T-cell (primary cell): ENCODE results near the gene IGSF3. TPM values are rescaled to one million over a fixed set of nuclear protein-coding genes. Genes with fewer than 3 reads are reported as not detected.
"Not testable (repeated sequence)": the region's sequence is repeated elsewhere in the genome, so short reads cannot be mapped to it uniquely, and the experiment has no call there.

Source experiments
- ATAC-seq, 4 experiments: fragments of 200-7000 bp in 3 of 4; fragments of 150-1000 bp in 1 of 4; cut with Tn5 transposase; replicated peaks in 1 of 4; 1 replicate in 3 of 4; 2 replicates in 1 of 4; pipeline ENCODE4 v1.10.0; 2021; ENCODE audit warnings: moderate library complexity in 3 of 4, mild to moderate bottlenecking in 2 of 4, moderate number of reproducible peaks in 1 of 4
- CTCF ChIA-PET, 2 donors: fragments of 300-600 bp; sonication (Branson Sonifier 250); formaldehyde crosslinking; loops; one replicate each; lab custom pipeline; 2022; ENCODE audit warnings: antibody characterized with exemption in 2 of 2; lab: Charles Lee
- POLR2A ChIA-PET, 2 donors: fragments of 300-600 bp; sonication (Branson Sonifier 250); formaldehyde crosslinking; loops; one replicate each; lab custom pipeline; 2022; ENCODE audit warnings: antibody characterized with exemption in 2 of 2; lab: Charles Lee
- DNase-seq, 35 experiments: peaks; one replicate each; pipeline versions ENCODE4 v3.0.0 to v3.0.0-alpha.2; 2013 to 2023
- H3K27ac ChIP-seq: one replicate; pipeline ENCODE4 v1.5.1; 2013; ENCODE audit warnings: low read length
- H3K27me3 ChIP-seq, 2 experiments: replicated peaks in 1 of 2; 1 replicate in 1 of 2; 2 replicates in 1 of 2; pipeline versions ENCODE4 v1.6.1 to v1.7.0; 2013; ENCODE audit warnings: low read length in 1 of 2, mixed read lengths in 1 of 2; ENCODE audit not compliant: control insufficient read depth in 2 of 2, insufficient read depth in 2 of 2; ENCODE audit errors: extremely low read depth in 1 of 2
- H3K36me3 ChIP-seq, 2 donors: 1 replicate in 1 of 2; 2 replicates in 1 of 2; pipeline versions ENCODE4 v1.6.1 to v1.7.0; 2013; ENCODE audit warnings: low read length in 1 of 2; ENCODE audit not compliant: control insufficient read depth in 2 of 2, insufficient read depth in 1 of 2; ENCODE audit errors: extremely low read depth in 1 of 2
- H3K4me1 ChIP-seq, 2 experiments: 1 replicate in 1 of 2; 2 replicates in 1 of 2; pipeline versions ENCODE4 v1.6.1 to v1.7.0; 2013; ENCODE audit warnings: low read length in 2 of 2, mixed read lengths in 1 of 2; ENCODE audit not compliant: insufficient read depth in 2 of 2, control insufficient read depth in 1 of 2; ENCODE audit errors: extremely low read depth in 1 of 2
- H3K4me3 ChIP-seq, 2 donors: 1 replicate in 1 of 2; 2 replicates in 1 of 2; pipeline versions ENCODE4 v1.5.1 to v1.7.0; 2013; ENCODE audit warnings: mild to moderate bottlenecking in 2 of 2, low read length in 1 of 2, moderate library complexity in 1 of 2; ENCODE audit not compliant: control insufficient read depth in 1 of 2; ENCODE audit errors: extremely low read depth in 1 of 2
- H3K9me3 ChIP-seq: 2 replicates; pipeline ENCODE4 v1.7.0; 2013
- H3K27ac Mint-ChIP-seq, 2 donors: one replicate each; pipeline ENCODE4 v1.8.0; 2020 to 2021; ENCODE audit warnings: mild to moderate bottlenecking in 2 of 2, mixed read lengths in 2 of 2
- H3K27me3 Mint-ChIP-seq, 2 donors: one replicate each; pipeline ENCODE4 v1.8.0; 2021 to 2022; ENCODE audit warnings: mixed read lengths in 2 of 2
- H3K36me3 Mint-ChIP-seq: one replicate; pipeline ENCODE4 v1.8.0; 2021; ENCODE audit warnings: mixed read lengths
- H3K4me1 Mint-ChIP-seq, 3 donors: one replicate each; pipeline ENCODE4 v1.8.0; 2020 to 2022; ENCODE audit warnings: mixed read lengths in 3 of 3, mild to moderate bottlenecking in 1 of 3
- H3K4me3 Mint-ChIP-seq, 3 donors: one replicate each; pipeline ENCODE4 v1.8.0; 2020 to 2022; ENCODE audit warnings: mild to moderate bottlenecking in 3 of 3, mixed read lengths in 3 of 3, moderate library complexity in 3 of 3
- H3K9me3 Mint-ChIP-seq, 3 donors: one replicate each; pipeline ENCODE4 v1.8.0; 2020 to 2022; ENCODE audit warnings: mixed read lengths in 3 of 3
- WGBS: methylation state at CpG from one replicate; pipeline ENCODE4 v1.1.5; 2013; ENCODE audit warnings: missing lambda C conversion rate; ENCODE audit not compliant: insufficient coverage; 5-methylcytosine and 5-hydroxymethylcytosine counted together
- total RNA-seq, 35 experiments: library from RNA in 6 of 35; stranded (reverse) in 6 of 35; fragments of 120-200 nt in 1 of 35; gene quantifications; one replicate each; pipeline versions ENCODE4 v1.2.1 to v1.2.4 and lab custom pipeline; 2013 to 2026

IGSF3 gene
- total RNA-seq, 5 donors from 2014 or later (not counting 1 experiment from before 2014, with no cell fraction given) = 0.05 to 0.30 (median 0.24) TPM; not detected in 1

GRCh38 chr1:116599369-116599768 is 68.2 kb downstream of the IGSF3 start:
- H3K27me3 Mint-ChIP-seq, H3K4me3 ChIP-seq, H3K36me3 Mint-ChIP-seq, ATAC-seq, H3K9me3 ChIP-seq, H3K36me3 ChIP-seq, DNase-seq, H3K4me3 Mint-ChIP-seq, H3K4me1 ChIP-seq, H3K9me3 Mint-ChIP-seq, H3K27me3 ChIP-seq, CTCF ChIA-PET, H3K27ac Mint-ChIP-seq, H3K27ac ChIP-seq: not testable (repeated sequence)
- no CpG with 5 or more reads among the region's 2 CpGs for WGBS
- peaks cover 8 to 12% (median 9%) of the 10 kb centered on the region in 3 donors for H3K4me1 Mint-ChIP-seq
- POLR2A ChIA-PET = interaction anchor here in 1 of 2 donors (0.5 kb wide), 1 partner anchor 30 kb away, joined by 3 read pairs; no protein-coding TSS in a partner anchor

DNA sequence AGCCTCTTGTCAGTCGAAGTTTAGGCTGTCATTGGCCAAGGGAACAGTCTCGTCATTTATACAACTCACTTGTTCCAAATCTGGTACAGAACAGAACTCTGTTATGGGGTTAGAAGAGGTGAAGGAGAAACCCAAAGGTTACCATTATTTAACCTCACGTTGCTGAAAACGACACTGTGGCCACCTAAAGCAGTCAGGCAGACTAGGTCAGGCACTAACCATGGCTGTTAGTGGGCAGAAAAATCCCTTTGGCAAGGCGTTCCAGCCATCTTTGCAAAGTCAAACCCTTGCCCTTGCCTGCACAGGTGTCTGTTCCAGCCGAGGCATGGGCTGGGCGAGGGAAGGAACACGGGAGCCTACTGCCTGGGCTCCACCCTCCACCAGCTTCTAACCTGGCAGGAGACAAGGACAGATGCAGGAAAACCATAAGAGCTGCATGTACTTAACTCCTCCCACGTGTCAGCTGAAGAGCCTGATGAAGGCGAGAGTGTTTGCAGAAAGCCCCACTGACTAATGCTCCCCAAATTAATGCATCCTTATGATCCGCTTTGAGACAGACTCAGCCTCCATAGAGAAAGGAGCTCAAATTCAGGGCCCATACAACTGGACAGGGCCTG is 69.0 kb downstream of the IGSF3 start:
- H3K27ac ChIP-seq, POLR2A ChIA-PET, H3K27me3 Mint-ChIP-seq, H3K4me1 ChIP-seq, H3K36me3 Mint-ChIP-seq, DNase-seq, ATAC-seq, H3K4me3 Mint-ChIP-seq, H3K9me3 Mint-ChIP-seq, H3K4me3 ChIP-seq, H3K36me3 ChIP-seq, H3K27me3 ChIP-seq, CTCF ChIA-PET, H3K9me3 ChIP-seq, H3K27ac Mint-ChIP-seq: not testable (repeated sequence)
- peaks cover 8 to 12% (median 9%) of the 10 kb centered on the region in 3 donors for H3K4me1 Mint-ChIP-seq
- 47% methylated on average over 5 of the region's 11 CpGs for WGBS

GRCh38 chr1:116597388-116597787 is 70.1 kb downstream of the IGSF3 start:
- H3K4me3 ChIP-seq, H3K27ac ChIP-seq, CTCF ChIA-PET, H3K36me3 Mint-ChIP-seq, ATAC-seq, H3K27ac Mint-ChIP-seq, H3K9me3 Mint-ChIP-seq, DNase-seq, POLR2A ChIA-PET, H3K4me3 Mint-ChIP-seq, H3K9me3 ChIP-seq, H3K27me3 ChIP-seq, H3K4me1 ChIP-seq, H3K27me3 Mint-ChIP-seq, H3K36me3 ChIP-seq: not testable (repeated sequence)
- no CpG with 5 or more reads among the region's 2 CpGs for WGBS
- peaks cover 8 to 12% (median 9%) of the 10 kb centered on the region in 3 donors for H3K4me1 Mint-ChIP-seq

GRCh38 chr1:116596742-116597307 is 70.7 kb downstream of the IGSF3 start:
- H3K9me3 ChIP-seq, H3K27me3 Mint-ChIP-seq, H3K36me3 Mint-ChIP-seq, H3K4me1 ChIP-seq, H3K36me3 ChIP-seq, ATAC-seq, H3K4me3 Mint-ChIP-seq, H3K27ac ChIP-seq, DNase-seq, H3K9me3 Mint-ChIP-seq, H3K27ac Mint-ChIP-seq, H3K27me3 ChIP-seq, POLR2A ChIA-PET, H3K4me3 ChIP-seq: not testable (repeated sequence)
- WGBS = no CpG with 5 or more reads among the region's 5 CpGs
- CTCF ChIA-PET = interaction anchor here in 1 of 2 donors (1.8 to 2.2 kb wide), 2 partner anchors 22 to 458 kb away, joined by 11 read pairs; no protein-coding TSS in a partner anchor
- peaks cover 8 to 12% (median 9%) of the 10 kb centered on the region in 3 donors for H3K4me1 Mint-ChIP-seq

DNA sequence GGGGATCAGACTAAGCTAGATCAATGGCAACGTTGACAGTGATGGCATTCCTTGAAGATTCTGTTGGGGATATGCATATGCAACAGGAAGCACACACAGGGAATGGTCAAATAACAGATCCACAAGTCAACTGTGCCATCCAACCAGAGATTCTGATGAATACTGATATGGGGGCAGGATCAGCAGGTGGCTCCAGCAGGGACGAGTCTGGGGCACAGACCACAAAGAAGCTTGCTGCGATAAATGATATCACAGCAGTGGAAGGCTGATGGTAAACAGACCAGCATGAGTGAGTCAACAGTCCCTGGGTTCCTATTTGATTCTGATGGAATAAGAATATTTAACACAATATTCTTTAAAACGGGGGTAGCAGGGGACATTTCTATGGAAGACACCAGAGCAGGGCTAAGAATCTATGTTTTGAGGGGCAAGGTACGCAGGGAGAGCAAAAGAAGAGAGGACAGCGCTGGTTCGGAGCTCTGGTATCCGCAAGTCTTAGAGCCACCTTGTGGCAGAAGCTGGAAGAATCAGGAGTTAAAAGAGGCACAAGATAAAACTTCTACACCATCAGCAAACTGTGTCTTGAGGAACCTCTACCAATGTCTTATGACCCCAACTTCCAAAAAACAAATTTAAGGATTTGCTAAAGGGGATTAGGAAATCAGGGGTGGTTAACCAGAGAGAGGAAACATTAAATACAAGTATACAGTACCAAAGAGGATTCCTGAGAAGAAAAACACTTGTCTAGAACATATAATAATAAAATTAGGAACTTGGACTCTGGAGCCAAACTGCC is 71.4 kb downstream of the IGSF3 start:
- H3K27me3 ChIP-seq, POLR2A ChIA-PET, H3K27me3 Mint-ChIP-seq, H3K4me1 ChIP-seq, H3K27ac ChIP-seq, H3K9me3 ChIP-seq, H3K27ac Mint-ChIP-seq, H3K9me3 Mint-ChIP-seq, H3K36me3 Mint-ChIP-seq, H3K36me3 ChIP-seq: not testable (repeated sequence)
- H3K4me3 Mint-ChIP-seq = peak overlapping the region; percentile 35 to 53 (median 35)
- peaks cover 8 to 12% (median 9%) of the 10 kb centered on the region in 3 donors for H3K4me1 Mint-ChIP-seq
- peak in 24 of 35 experiments; percentile 6 to 57 (median 28) for DNase-seq
- 23% methylated on average over 3 of the region's 8 CpGs for WGBS
- ATAC-seq = peak; percentile 72 to 76 (median 76)
- CTCF ChIA-PET = interaction anchor here (0.6 to 2.2 kb wide), 4 partner anchors 22 to 939 kb away, joined by 3 to 11 read pairs (median 8); no protein-coding TSS in a partner anchor
- peak overlapping the region in 1 of 2 donors; percentile 25 for H3K4me3 ChIP-seq

DNA sequence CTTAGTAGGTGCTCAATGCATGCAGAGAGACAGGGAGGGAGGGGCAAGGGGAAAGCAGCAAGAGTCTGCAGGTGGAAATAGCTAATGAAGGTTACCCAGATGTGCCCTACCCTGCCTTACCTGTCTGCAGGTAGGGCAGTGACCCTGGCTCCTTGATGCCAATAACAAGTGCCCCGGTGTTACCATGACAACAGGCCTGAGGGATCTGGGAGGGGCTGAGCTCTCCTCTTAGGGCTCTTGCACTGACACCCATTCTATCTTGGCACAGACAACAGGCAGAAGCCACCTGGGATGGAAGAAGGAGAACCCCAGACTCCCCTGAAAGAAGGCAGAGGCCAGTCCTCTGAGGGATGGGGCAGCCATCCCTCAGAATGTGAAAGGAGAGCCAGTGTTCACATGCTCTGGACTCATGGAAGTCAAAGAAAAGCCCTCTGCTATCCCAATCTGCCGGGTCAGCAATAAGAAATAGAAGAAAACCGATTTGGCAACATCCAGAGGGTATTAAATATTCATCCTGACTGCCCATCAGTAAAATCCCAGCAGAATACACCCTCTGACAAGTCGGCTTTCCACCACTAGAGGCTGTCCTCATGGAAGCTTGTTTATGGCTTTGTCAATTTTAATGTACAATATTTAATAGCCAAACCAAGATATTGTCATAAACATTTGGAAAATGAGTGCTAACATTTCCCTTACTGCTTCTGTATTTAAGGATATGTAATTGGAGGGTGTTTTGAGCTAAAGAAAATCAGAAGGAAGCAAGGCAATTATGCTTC is 72.3 kb downstream of the IGSF3 start:
- not testable (repeated sequence) for H3K27ac Mint-ChIP-seq

More for the DNA sequence above, 72.3 kb downstream of the IGSF3 start:
- whole genome bisulfite sequencing = no CpG with 5 or more reads among the region's 4 CpGs
- DNase-seq, H3K9me3 ChIP-seq, H3K4me3 ChIP-seq, H3K27ac ChIP-seq, H3K36me3 Mint-ChIP-seq, H3K9me3 Mint-ChIP-seq, H3K36me3 ChIP-seq, H3K27me3 Mint-ChIP-seq, H3K4me1 ChIP-seq, H3K27me3 ChIP-seq, POLR2A ChIA-PET, ATAC-seq: not testable (repeated sequence)
- peaks cover 8 to 12% (median 9%) of the 10 kb centered on the region in 3 donors for H3K4me1 Mint-ChIP-seq
- CTCF ChIA-PET = interaction anchor here (0.6 to 2.2 kb wide), 6 partner anchors 21 to 940 kb away, joined by 3 to 11 read pairs (median 4); partner anchors contain the start of gene IGSF3 (in 1 of the 2)
- H3K4me3 Mint-ChIP-seq = peak overlapping the region in 1 of 3 donors; percentile 35
